ENCODE data around the gene TBC1D2B.

TBC1D2B gene

GRCh38 chr15:78093242-78094020 lies 15.9 kb upstream of the TBC1D2B start:
- DNase-seq (ENCODE audit: low read depth), result no peak

GRCh38 chr15:78092261-78093041 lies 14.9 kb upstream of the TBC1D2B start, which contains the start of gene SH2D7:
Gene SH2D7, plus strand, starts transcription at chr15:78092561. Its CDS starts 24 bp downstream, at chr15:78092585.
- no peak for DNase-seq (ENCODE audit: low read depth)

GRCh38 chr15:78090422-78091063 lies 13.0 kb upstream of the TBC1D2B start:
- DNase-seq (ENCODE audit: low read depth), result no peak

GRCh38 chr15:78088773-78089080 lies 11.2 kb upstream of the TBC1D2B start:
- no peak for DNase-seq (ENCODE audit: low read depth)

- no peak for DNase-seq (ENCODE audit: low read depth)
Observed at GRCh38 chr15:78087951-78088772, 10.7 kb upstream of the TBC1D2B start.

- DNase-seq (ENCODE audit: low read depth), result no peak
Observed at GRCh38 chr15:78085928-78086327, 8.4 kb upstream of the TBC1D2B start.

GRCh38 chr15:78084449-78084750 lies 6.9 kb upstream of the TBC1D2B start:
- DNase-seq (ENCODE audit: low read depth), result no peak

GRCh38 chr15:78083687-78084448 lies 6.4 kb upstream of the TBC1D2B start:
- no peak for DNase-seq (ENCODE audit: low read depth)

- DNase-seq (ENCODE audit: low read depth), result no peak
Observed at GRCh38 chr15:78083186-78083585, 5.7 kb upstream of the TBC1D2B start.

GRCh38 chr15:78082743-78083110 lies 5.2 kb upstream of the TBC1D2B start:
- no peak for DNase-seq (ENCODE audit: low read depth)

GRCh38 chr15:78082106-78082742 lies 4.7 kb upstream of the TBC1D2B start:
- DNase-seq (ENCODE audit: low read depth), result no peak

GRCh38 chr15:78080088-78080460 lies 2.6 kb upstream of the TBC1D2B start:
- DNase-seq (ENCODE audit: low read depth), result no peak

- DNase-seq (ENCODE audit: low read depth), result no peak
Observed at GRCh38 chr15:78079298-78080087, 2.0 kb upstream of the TBC1D2B start.

GRCh38 chr15:78077871-78078210 lies 330 bp upstream of the TBC1D2B start:
- DNase-seq (ENCODE audit: low read depth), result no peak

- no peak for DNase-seq (ENCODE audit: low read depth)
Observed at GRCh38 chr15:78076231-78077052, 1.1 kb downstream of the TBC1D2B start.

GRCh38 chr15:78075490-78076230 lies 1.9 kb downstream of the TBC1D2B start:
- DNase-seq (ENCODE audit: low read depth), result no peak

- no peak for DNase-seq (ENCODE audit: low read depth)
Observed at GRCh38 chr15:78073046-78073787, 4.3 kb downstream of the TBC1D2B start.
